HG03045 (cell line): ENCODE data around the gene PARVB.

Source experiments
- ATAC-seq: cut with Tn5 transposase; IDR thresholded peaks from one replicate; pipeline ENCODE4 v1.9.1; 2021; ENCODE audit warnings: mild to moderate bottlenecking, moderate library complexity; ENCODE audit not compliant: unreplicated experiment

Gene PARVB

GRCh38 chr22:44209343-44209742 is 185.2 kb downstream of the PARVB start:
- no peak for ATAC-seq

- ATAC-seq = no peak
Observed at GRCh38 chr22:44210722-44211121, 186.6 kb downstream of the PARVB start.

GRCh38 chr22:44211256-44211945 is 187.3 kb downstream of the PARVB start:
- ATAC-seq = no peak

- no peak for ATAC-seq
Observed at GRCh38 chr22:44211946-44212930, 188.1 kb downstream of the PARVB start.

- no peak for ATAC-seq
Observed at GRCh38 chr22:44212936-44213335, 188.8 kb downstream of the PARVB start.

- no peak for ATAC-seq
Observed at GRCh38 chr22:44213489-44214043, 189.5 kb downstream of the PARVB start.

- ATAC-seq = no peak
Observed at GRCh38 chr22:44214187-44214586, 190.1 kb downstream of the PARVB start.

GRCh38 chr22:44214764-44215163 is 190.7 kb downstream of the PARVB start:
- ATAC-seq = no peak

GRCh38 chr22:44215287-44215686 is 191.2 kb downstream of the PARVB start:
- no peak for ATAC-seq

- no peak for ATAC-seq
Observed at GRCh38 chr22:44217346-44217745, 193.2 kb downstream of the PARVB start.

- no peak for ATAC-seq
Observed at GRCh38 chr22:44218071-44218470, 194.0 kb downstream of the PARVB start.

- ATAC-seq = no peak
Observed at GRCh38 chr22:44219101-44219870, 195.2 kb downstream of the PARVB start.

GRCh38 chr22:44220727-44221680 is 196.9 kb downstream of the PARVB start:
- ATAC-seq = no peak

GRCh38 chr22:44221710-44222475 is 197.8 kb downstream of the PARVB start:
- no peak for ATAC-seq
